ENCODE results near the gene LRP1. TPM values are rescaled to one million over a fixed set of nuclear protein-coding genes. Genes with fewer than 3 reads are reported as not detected.

LRP1 gene
- total RNA-seq, 2 donors from 2014 or later = 663 to 755 TPM

DNA sequence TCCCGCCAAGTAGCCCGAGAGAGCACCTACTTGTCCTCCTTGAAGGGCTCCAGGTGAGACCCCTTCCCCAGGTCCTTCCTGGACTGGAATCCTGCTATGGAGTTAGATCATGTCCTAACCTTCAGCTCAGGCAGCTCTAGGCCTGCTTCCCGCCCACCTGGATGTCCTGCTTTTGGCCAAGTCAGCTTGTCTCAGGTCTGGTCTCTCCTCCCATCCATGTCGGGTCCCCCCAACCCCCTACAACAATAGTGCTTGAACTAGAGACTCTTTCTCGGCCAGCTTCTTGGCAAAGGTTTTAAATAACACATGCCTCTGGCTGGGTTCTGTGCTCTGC lies 35.8 kb upstream of the LRP1 start:
- H3K4me3 ChIP-seq = no peak overlapping the region
- H3K27ac ChIP-seq = peak overlapping the region; percentile 75 to 86
- H3K36me3 ChIP-seq = peaks cover 42% of the 10 kb centered on the region
- ATAC-seq (ENCODE audit: insufficient number of reproducible peaks, low FRiP score, low read depth) = no peak
- H3K27me3 ChIP-seq (replicated peaks; ENCODE audit: insufficient read depth) = no peaks in the 10 kb centered on the region
- DNase-seq (ENCODE audit: low spot score) = no peak
- no peak for TF ChIP-seq CTCF (IDR thresholded peaks at IDR 0.05)
- peaks cover 33 to 49% of the 10 kb centered on the region in 2 donors for H3K4me1 ChIP-seq (ENCODE audit: control insufficient read depth in 1 of 2, low read depth in 2 of 2)
- no peaks in the 10 kb centered on the region for H3K9me3 ChIP-seq

DNA sequence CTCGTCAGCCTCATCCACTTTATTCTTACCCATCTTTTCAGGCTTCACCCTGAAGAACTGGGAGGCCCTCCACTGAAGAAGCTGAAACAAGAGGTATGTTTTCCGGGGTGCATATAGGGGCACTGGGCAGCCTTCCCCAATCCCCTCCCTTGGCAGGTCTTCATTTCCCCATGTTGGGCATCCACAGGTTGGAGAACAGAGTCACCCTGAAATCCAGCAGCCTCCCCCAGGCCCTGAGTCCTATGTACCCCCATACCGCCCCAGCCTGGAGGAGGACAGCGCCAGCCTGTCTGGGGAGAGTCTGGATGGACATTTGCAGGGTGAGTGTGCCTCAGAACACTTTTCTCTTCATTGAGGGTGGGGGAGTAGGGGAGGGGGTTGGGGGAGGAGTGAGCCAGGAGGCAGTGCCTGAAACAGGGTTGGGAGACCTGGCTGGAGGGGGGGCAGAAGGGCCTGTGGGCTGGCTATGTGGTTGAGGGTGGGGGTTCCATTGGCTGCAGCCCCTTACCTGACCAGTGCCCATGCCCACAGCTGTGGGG lies 35.3 kb upstream of the LRP1 start:
- Histone ChIP-seq H3K36me3 (peaks cover 45% of the 10 kb centered on the region), H3K27ac (peak overlapping the region; percentile 86 to 87), H3K4me3 (no peak overlapping the region), H3K27me3 (replicated peaks; ENCODE audit: insufficient read depth) (no peaks in the 10 kb centered on the region), H3K9me3 (no peaks in the 10 kb centered on the region), H3K4me1 (ENCODE audit: control insufficient read depth in 1 of 2, low read depth in 2 of 2) (peaks cover 33 to 49% of the 10 kb centered on the region in 2 donors)
- DNase-seq (ENCODE audit: low spot score) (no peak), ATAC-seq (ENCODE audit: insufficient number of reproducible peaks, low FRiP score, low read depth) (no peak)
- TF ChIP-seq CTCF (IDR thresholded peaks at IDR 0.05) = no peak

- H3K9me3 ChIP-seq = no peaks in the 10 kb centered on the region
- H3K4me1 ChIP-seq (ENCODE audit: control insufficient read depth in 1 of 2, low read depth in 2 of 2) = peaks cover 33 to 49% of the 10 kb centered on the region in 2 donors
- ATAC-seq (ENCODE audit: insufficient number of reproducible peaks, low FRiP score, low read depth) = peak; percentile 58
- H3K4me3 ChIP-seq = peak overlapping the region; percentile 52
- no peaks in the 10 kb centered on the region for H3K27me3 ChIP-seq (replicated peaks; ENCODE audit: insufficient read depth)
- TF ChIP-seq CTCF (IDR thresholded peaks at IDR 0.05) = peak; percentile 49
- peak; percentile 71 for DNase-seq (ENCODE audit: low spot score)
- H3K36me3 ChIP-seq = peaks cover 51% of the 10 kb centered on the region
- peak overlapping the region; percentile 86 to 87 for H3K27ac ChIP-seq
These were observed 34.7 kb upstream of the LRP1 start for GRCh38 chr12:57093415-57094207.

GRCh38 chr12:57094208-57095160 lies 33.8 kb upstream of the LRP1 start:
- peaks cover 60% of the 10 kb centered on the region for H3K36me3 ChIP-seq
- no peaks in the 10 kb centered on the region for H3K27me3 ChIP-seq (replicated peaks; ENCODE audit: insufficient read depth)
- no peak for TF ChIP-seq CTCF (IDR thresholded peaks at IDR 0.05)
- DNase-seq (ENCODE audit: low spot score) = no peak
- peak overlapping the region; percentile 52 for H3K4me3 ChIP-seq
- H3K4me1 ChIP-seq (ENCODE audit: control insufficient read depth in 1 of 2, low read depth in 2 of 2) = peaks cover 33 to 49% of the 10 kb centered on the region in 2 donors
- no peak for ATAC-seq (ENCODE audit: insufficient number of reproducible peaks, low FRiP score, low read depth)
- no peaks in the 10 kb centered on the region for H3K9me3 ChIP-seq
- H3K27ac ChIP-seq = peak overlapping the region; percentile 86 to 87

DNA sequence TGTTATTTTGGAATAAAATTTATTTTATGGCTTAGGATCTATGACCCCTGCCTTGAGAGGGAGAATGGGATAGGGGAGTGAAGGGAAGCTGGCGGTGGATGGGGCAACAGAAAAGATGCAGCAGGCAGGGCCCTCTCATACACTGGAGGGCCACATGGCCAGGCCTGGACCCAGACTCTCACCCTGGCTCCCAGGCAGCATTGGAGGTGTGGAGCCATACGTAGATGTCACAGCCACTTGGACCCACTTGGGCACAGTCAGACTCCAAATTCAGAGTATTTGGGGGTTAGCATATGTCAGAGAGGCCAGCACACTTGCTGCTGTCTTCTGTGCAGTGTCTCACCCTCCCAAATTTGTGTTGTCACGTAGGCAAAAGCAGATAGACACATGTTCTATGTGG lies 32.8 kb upstream of the LRP1 start:
- no peak for ATAC-seq (ENCODE audit: insufficient number of reproducible peaks, low FRiP score, low read depth)
- DNase-seq (ENCODE audit: low spot score) = no peak
- peaks cover 32 to 48% of the 10 kb centered on the region in 2 donors for H3K4me1 ChIP-seq (ENCODE audit: control insufficient read depth in 1 of 2, low read depth in 2 of 2)
- H3K36me3 ChIP-seq = peaks cover 65% of the 10 kb centered on the region
- peak overlapping the region; percentile 86 to 87 for H3K27ac ChIP-seq
- no peak for TF ChIP-seq CTCF (IDR thresholded peaks at IDR 0.05)
- H3K4me3 ChIP-seq = no peak overlapping the region
- no peaks in the 10 kb centered on the region for H3K27me3 ChIP-seq (replicated peaks; ENCODE audit: insufficient read depth)
- no peaks in the 10 kb centered on the region for H3K9me3 ChIP-seq
